Activated CD8-positive, alpha-beta memory T cell treated with anti-CD3 and anti-CD28 coated beads, Interleukin-2, amount 10 ng/mL, durations not matched to agents 7 days and 5 days (primary cell): Measurements from ENCODE around the gene MALRD1. TPM values are rescaled to one million over a fixed set of nuclear protein-coding genes. Genes with fewer than 3 reads are reported as not detected.

Experiments used
- ATAC-seq: fragments of 150-1000 bp; cut with Tn5 transposase; one replicate; pipeline ENCODE4 v1.10.0; 2021; ENCODE audit warnings: moderate library complexity
- CTCF ChIA-PET: fragments of 350-600 bp; sonication (Branson Sonifier 250); formaldehyde crosslinking; loops from one replicate; lab custom pipeline; 2021; ENCODE audit warnings: antibody characterized with exemption; lab: Charles Lee
- DNase-seq: peaks from one replicate; pipeline ENCODE4 v3.0.0-alpha.2; 2020
- H3K27ac Mint-ChIP-seq: one replicate; pipeline ENCODE4 v1.8.0; 2021; ENCODE audit warnings: mild to moderate bottlenecking, mixed read lengths
- H3K27me3 Mint-ChIP-seq: one replicate; pipeline ENCODE4 v1.8.0; 2021; ENCODE audit warnings: mixed read lengths
- H3K36me3 Mint-ChIP-seq: one replicate; pipeline ENCODE4 v1.8.0; 2021; ENCODE audit warnings: mild to moderate bottlenecking, mixed read lengths
- H3K4me1 Mint-ChIP-seq: one replicate; pipeline ENCODE4 v1.8.0; 2021; ENCODE audit warnings: mixed read lengths
- H3K4me3 Mint-ChIP-seq: one replicate; pipeline ENCODE4 v1.8.0; 2021; ENCODE audit warnings: mild to moderate bottlenecking, moderate library complexity, mixed read lengths
- H3K9me3 Mint-ChIP-seq: one replicate; pipeline ENCODE4 v1.8.0; 2022; ENCODE audit warnings: low read depth, mixed read lengths
- total RNA-seq, 2 experiments: library from RNA; stranded (reverse); gene quantifications; one replicate each; pipeline ENCODE4 v1.2.3, GENCODE V29; 2021

Gene MALRD1
- total RNA-seq, 2 experiments from 2014 or later = not detected

DNA sequence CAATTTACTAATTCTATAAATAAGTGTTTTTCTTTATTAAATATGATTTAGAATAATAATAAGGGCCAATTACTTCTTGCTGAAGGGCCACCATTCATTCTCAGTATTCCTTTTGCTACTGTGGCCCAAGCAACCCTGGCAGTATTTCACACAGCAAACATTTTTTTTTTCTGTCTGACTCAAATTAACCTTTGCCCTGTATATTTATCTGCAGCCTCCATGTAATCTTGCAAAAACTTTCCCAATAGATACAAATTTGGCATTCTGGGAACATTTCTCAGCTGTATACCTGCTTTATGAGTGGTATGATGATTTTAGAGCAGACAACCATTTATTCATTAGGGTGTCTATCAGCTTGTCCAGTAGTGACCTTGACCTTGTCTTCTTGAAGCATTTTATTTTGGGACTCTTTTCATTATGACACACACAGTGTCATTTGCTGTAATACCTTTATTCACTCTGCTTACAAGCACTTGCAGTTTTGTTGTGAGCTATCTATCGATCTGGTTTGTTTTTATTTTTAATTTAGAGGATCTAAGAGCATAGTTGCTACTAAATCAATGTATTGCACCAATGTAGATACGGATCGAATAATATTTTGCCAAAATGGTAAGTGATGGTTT lies 607.9 kb downstream of the MALRD1 start:
- no peaks in the 10 kb centered on the region for H3K36me3 Mint-ChIP-seq
- peaks cover 8% of the 10 kb centered on the region for H3K9me3 Mint-ChIP-seq
- no peak for DNase-seq
- no peak overlapping the region for H3K27ac Mint-ChIP-seq
- no peaks in the 10 kb centered on the region for H3K4me1 Mint-ChIP-seq
- H3K27me3 Mint-ChIP-seq = no peaks in the 10 kb centered on the region
- ATAC-seq = no peak
- H3K4me3 Mint-ChIP-seq = no peak overlapping the region
- CTCF ChIA-PET = no interaction called here

DNA sequence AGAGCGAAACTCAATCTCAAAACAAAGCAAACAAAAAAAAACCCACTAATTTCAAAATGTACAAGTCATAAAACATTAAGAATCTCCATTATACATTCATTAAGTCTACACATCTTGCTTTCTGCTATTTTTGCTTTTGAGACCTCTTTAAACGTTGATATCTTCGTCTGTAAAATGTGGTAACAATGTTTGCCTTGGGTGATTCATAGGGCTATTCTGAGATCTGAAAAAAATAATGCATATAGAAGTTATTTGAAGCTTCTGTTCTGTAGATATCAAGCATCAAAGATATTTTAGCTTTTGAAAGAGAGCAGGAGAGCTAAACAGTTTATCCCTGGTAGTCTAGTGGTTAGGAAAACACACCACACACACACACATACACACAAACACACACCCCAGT lies 609.5 kb downstream of the MALRD1 start:
- Mint-ChIP-seq H3K27ac (no peak overlapping the region), H3K9me3 (peaks cover 8% of the 10 kb centered on the region), H3K27me3 (no peaks in the 10 kb centered on the region), H3K4me1 (no peaks in the 10 kb centered on the region), H3K36me3 (no peaks in the 10 kb centered on the region), H3K4me3 (no peak overlapping the region)
- no peak for DNase-seq
- CTCF ChIA-PET = no interaction called here
- no peak for ATAC-seq

DNA sequence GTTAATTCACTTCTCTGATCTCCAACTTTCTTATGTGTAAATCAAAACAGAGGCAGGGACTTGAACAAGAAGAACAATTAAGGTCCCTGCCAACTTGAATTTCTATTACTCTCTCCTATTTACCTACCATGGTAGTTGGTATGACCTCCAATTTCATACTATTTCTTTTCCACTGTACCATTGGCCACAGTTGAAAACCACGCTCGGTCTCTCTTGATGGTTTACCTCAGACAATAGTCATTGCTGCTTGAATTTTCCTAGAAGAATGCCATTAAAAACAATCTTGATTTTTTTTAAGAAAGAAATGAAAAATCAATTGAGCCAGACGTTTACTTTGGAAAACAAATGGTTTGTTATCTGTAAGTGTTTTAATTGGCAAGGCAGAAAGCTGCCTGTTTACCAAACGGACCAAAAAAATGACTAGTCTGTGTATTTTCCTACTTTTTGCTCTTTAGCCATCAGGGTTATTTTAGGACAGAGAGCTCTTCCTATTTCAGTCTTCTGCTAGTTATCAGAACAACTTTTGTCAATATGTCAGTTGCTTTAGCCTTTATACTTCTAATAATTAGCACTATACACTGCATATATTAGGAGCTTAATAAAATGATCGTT lies 610.1 kb downstream of the MALRD1 start:
- no peak for ATAC-seq

DNA sequence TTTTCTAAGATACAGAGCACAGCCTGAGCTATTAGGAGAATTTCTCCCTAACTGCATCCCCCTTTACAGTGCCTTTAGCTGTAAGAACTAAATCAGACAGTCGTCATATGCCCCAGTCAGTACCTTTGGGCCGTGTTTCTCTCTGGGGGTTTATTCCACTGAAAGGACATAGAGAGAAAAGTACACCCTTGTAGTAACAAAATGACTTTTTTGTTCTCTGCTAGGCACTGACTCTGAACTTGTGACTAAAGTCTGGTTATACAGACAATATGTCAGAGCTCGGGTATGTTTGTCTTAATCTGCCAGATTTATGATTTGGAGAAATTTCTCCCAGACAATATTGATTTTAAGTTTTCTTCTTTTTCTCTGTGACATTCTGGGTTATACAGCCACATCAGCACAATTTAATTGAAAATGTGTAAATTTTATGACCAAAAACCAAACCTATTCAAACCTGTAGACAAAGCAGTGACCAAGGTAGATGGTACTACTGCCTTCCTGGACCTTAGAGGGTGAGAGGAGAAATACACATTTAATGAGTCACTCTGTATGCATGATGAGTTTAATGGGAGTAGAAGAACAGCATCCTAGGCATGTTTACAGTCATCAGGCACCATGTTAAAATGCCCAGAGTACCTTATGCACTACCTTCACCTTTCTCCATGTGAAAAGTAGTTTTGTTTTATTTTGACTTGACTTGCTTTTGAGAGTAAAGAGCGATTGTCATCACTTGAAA lies 611.5 kb downstream of the MALRD1 start:
- ATAC-seq (no peak), DNase-seq (no peak)
- no peaks in the 10 kb centered on the region for H3K4me1 Mint-ChIP-seq
- H3K36me3 Mint-ChIP-seq = no peaks in the 10 kb centered on the region
- no peak overlapping the region for H3K4me3 Mint-ChIP-seq
- CTCF ChIA-PET = no interaction called here
- peaks cover 8% of the 10 kb centered on the region for H3K9me3 Mint-ChIP-seq
- H3K27ac Mint-ChIP-seq = no peak overlapping the region
- no peaks in the 10 kb centered on the region for H3K27me3 Mint-ChIP-seq

More for the DNA sequence above, 610.1 kb downstream of the MALRD1 start:
- H3K36me3 Mint-ChIP-seq = no peaks in the 10 kb centered on the region
- no peak overlapping the region for H3K27ac Mint-ChIP-seq
- no peak for DNase-seq
- H3K27me3 Mint-ChIP-seq = no peaks in the 10 kb centered on the region
- H3K4me3 Mint-ChIP-seq = no peak overlapping the region
- peaks cover 8% of the 10 kb centered on the region for H3K9me3 Mint-ChIP-seq
- H3K4me1 Mint-ChIP-seq = no peaks in the 10 kb centered on the region
- CTCF ChIA-PET = no interaction called here

DNA sequence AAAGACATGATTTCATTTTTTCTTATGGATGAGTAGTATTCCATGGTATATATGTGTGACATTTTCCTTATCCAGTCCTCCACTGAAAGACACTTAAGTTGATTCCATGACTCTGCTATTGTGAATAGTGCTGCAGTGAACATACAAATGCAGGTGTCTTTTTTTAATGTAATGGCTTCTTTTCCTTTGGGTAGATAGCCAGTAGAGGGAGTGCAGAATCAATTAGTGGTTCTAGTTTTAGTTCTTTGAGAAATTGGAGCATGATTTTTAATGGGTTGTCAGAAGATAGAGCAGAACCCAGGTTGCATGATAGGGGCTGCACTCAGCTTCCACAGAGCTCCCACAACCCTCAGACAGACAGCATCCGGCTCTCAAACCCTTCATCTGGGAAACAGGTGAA lies 614.7 kb downstream of the MALRD1 start:
- CTCF ChIA-PET = no interaction called here
- Mint-ChIP-seq H3K27me3 (no peaks in the 10 kb centered on the region), H3K27ac (no peak overlapping the region), H3K4me1 (no peaks in the 10 kb centered on the region), H3K9me3 (peaks cover 17% of the 10 kb centered on the region), H3K4me3 (no peak overlapping the region), H3K36me3 (no peaks in the 10 kb centered on the region)
- DNase-seq (no peak), ATAC-seq (no peak)

DNA sequence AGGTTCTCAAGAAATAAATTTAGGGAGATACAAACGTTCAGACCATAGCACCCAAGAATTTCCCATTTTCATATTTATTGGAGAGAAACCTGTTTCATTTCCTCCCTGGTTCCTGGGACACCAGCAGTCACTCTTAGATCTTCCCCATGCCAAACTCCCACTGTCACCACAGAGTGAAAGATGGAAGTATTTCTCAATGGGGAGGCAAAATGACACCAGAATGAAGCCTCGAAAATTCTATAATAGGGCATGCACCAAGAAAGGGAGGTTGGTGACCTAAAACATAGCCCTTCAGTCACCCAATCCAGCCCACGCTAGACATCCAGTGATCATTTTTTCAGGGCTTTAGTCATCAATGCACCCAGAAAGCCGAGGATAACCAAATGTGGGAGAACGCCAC lies 619.5 kb downstream of the MALRD1 start:
- CTCF ChIA-PET = no interaction called here
- no peak overlapping the region for H3K27ac Mint-ChIP-seq
- H3K4me3 Mint-ChIP-seq = no peak overlapping the region
- no peaks in the 10 kb centered on the region for H3K36me3 Mint-ChIP-seq
- no peaks in the 10 kb centered on the region for H3K4me1 Mint-ChIP-seq
- peaks cover 21% of the 10 kb centered on the region for H3K9me3 Mint-ChIP-seq
- no peak for ATAC-seq
- H3K27me3 Mint-ChIP-seq = no peaks in the 10 kb centered on the region
- no peak for DNase-seq

DNA sequence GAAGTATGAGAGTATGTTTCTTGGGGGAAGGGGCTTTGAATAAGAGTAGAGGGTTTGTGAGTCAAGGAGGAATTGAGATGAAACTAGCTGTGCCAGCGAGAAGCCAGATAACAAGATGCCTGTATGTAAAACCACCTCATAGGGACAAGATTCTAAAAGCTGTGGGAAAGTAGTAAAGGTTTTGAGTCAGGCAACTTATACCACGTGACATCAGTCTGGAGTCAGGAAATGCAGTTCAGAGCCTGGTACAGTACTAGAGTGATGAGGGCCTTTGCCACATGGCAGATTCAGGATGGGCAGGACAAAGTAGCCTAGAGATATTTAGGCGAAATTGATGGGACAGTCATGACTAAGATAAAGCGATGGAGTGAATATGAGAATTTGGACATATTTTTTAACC lies 627.5 kb downstream of the MALRD1 start:
- H3K4me3 Mint-ChIP-seq = no peak overlapping the region
- no peaks in the 10 kb centered on the region for H3K36me3 Mint-ChIP-seq
- no peaks in the 10 kb centered on the region for H3K4me1 Mint-ChIP-seq
- no peak for ATAC-seq
- DNase-seq = no peak
- peaks cover 11% of the 10 kb centered on the region for H3K9me3 Mint-ChIP-seq
- H3K27me3 Mint-ChIP-seq = no peaks in the 10 kb centered on the region
- H3K27ac Mint-ChIP-seq = no peak overlapping the region
- CTCF ChIA-PET = no interaction called here

DNA sequence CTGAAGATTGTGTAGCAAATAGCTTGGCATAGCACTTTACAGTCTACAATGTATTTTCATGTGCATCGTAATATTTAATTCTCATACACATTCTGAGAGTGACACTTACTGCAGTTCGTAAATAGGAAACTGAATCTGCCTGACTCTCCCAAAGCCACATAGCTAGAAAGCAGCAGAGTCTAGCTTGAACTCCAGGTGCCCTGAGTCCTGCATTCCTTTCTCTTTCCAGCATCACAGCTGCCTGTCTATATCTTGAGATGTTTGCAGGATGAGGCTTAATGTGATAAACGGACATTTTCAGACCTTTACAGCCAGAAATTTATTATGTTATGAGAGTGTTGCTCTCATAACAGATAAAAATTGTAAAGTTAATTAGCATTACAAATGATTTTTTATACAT lies 634.8 kb downstream of the MALRD1 start:
- no peaks in the 10 kb centered on the region for H3K27me3 Mint-ChIP-seq
- peaks cover 7% of the 10 kb centered on the region for H3K9me3 Mint-ChIP-seq
- no peaks in the 10 kb centered on the region for H3K4me1 Mint-ChIP-seq
- ATAC-seq (no peak), DNase-seq (no peak)
- H3K27ac Mint-ChIP-seq = no peak overlapping the region
- CTCF ChIA-PET = no interaction called here
- no peak overlapping the region for H3K4me3 Mint-ChIP-seq
- H3K36me3 Mint-ChIP-seq = no peaks in the 10 kb centered on the region

DNA sequence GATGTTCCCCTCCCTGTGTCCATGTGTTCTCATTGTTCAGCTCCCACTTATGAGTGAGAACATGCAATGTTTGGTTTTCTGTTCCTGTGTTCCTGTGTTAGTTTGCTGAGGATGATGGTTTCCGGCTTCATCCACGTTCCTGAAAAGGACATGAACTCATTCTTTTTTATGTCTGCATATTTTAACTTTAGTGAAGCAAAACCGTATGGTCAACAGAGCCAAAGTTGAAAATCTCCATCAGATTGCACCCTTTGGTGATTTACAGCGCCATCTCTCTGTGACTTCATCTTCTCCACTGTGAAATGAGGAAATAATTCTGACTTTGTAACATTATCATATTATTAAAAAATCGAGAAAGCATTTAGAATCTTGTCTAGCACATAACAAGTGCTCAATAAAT lies 635.4 kb downstream of the MALRD1 start:
- Mint-ChIP-seq H3K4me1 (no peaks in the 10 kb centered on the region), H3K4me3 (no peak overlapping the region), H3K36me3 (no peaks in the 10 kb centered on the region), H3K27me3 (no peaks in the 10 kb centered on the region), H3K9me3 (peaks cover 7% of the 10 kb centered on the region), H3K27ac (no peak overlapping the region)
- DNase-seq (no peak), ATAC-seq (no peak)
- CTCF ChIA-PET = no interaction called here

DNA sequence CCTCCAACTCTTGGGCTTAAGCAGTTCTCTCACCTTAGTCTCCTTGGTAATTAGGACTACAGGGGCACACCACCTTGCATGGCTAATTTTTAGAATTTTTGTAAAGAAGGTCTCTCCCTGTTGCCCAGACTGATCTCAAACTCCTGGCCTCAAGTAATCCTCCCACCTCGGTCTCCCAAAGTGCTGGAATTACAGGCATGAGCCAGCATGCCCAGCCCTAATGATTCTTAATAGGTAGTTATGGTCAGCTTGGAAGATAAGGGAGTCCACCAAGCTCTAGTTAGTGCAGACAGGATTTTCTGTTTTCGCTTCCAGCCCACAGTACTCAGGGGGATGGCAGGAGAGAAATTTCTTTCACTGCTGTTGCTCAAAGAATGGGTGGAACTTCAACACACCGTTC lies 639.7 kb downstream of the MALRD1 start:
- H3K4me1 Mint-ChIP-seq = no peaks in the 10 kb centered on the region
- CTCF ChIA-PET = no interaction called here
- DNase-seq = no peak
- no peak overlapping the region for H3K27ac Mint-ChIP-seq
- no peaks in the 10 kb centered on the region for H3K27me3 Mint-ChIP-seq
- peaks cover 4% of the 10 kb centered on the region for H3K9me3 Mint-ChIP-seq
- H3K36me3 Mint-ChIP-seq = no peaks in the 10 kb centered on the region
- no peak overlapping the region for H3K4me3 Mint-ChIP-seq
- no peak for ATAC-seq

DNA sequence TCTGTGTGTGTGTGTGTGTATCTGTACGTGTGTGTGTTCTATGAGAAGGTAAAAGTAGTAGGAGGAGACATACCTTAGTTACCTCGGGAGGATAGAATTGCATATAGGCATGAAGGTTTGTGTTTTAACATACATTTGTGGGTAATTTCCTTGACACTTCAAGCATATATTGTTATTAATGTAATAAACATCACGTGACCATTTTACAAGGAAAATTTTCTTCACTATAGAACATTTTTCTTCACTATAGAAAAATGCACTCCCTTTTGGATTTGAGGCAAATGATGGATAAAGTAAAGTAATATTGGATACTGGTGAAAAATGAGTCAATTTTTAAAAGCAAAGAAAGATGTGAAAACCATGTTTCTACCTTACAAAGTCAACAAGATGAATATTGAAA lies 640.6 kb downstream of the MALRD1 start:
- H3K36me3 Mint-ChIP-seq = no peaks in the 10 kb centered on the region
- H3K4me3 Mint-ChIP-seq = no peak overlapping the region
- no peaks in the 10 kb centered on the region for H3K27me3 Mint-ChIP-seq
- no peaks in the 10 kb centered on the region for H3K4me1 Mint-ChIP-seq
- no peak overlapping the region for H3K27ac Mint-ChIP-seq
- ATAC-seq = no peak
- H3K9me3 Mint-ChIP-seq = peaks cover 4% of the 10 kb centered on the region
- DNase-seq = no peak
- CTCF ChIA-PET = no interaction called here

DNA sequence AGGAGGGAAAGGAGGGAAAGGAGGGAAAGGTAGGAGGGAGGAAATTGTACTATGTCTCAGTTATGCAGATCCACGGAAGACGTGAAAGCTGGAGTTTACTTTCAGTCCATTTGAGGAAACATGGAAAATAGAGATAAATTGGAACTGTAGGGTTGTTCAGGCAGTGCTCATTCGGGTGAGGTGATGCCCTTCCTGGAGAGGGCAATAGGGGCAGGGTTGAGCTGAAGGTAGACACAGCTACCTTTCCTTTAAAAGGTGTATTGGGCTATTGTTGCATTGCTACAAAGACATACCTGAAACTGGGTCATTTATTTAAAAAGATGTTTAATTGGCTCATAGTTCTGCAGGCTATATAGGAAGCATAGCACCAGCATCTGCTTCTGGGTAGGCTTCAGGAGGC lies 650.7 kb downstream of the MALRD1 start:
- CTCF ChIA-PET = no interaction called here
- Mint-ChIP-seq H3K36me3 (no peaks in the 10 kb centered on the region), H3K27ac (no peak overlapping the region), H3K27me3 (no peaks in the 10 kb centered on the region), H3K9me3 (peaks cover 11% of the 10 kb centered on the region), H3K4me1 (no peaks in the 10 kb centered on the region), H3K4me3 (no peak overlapping the region)
- no peak for ATAC-seq
- no peak for DNase-seq

DNA sequence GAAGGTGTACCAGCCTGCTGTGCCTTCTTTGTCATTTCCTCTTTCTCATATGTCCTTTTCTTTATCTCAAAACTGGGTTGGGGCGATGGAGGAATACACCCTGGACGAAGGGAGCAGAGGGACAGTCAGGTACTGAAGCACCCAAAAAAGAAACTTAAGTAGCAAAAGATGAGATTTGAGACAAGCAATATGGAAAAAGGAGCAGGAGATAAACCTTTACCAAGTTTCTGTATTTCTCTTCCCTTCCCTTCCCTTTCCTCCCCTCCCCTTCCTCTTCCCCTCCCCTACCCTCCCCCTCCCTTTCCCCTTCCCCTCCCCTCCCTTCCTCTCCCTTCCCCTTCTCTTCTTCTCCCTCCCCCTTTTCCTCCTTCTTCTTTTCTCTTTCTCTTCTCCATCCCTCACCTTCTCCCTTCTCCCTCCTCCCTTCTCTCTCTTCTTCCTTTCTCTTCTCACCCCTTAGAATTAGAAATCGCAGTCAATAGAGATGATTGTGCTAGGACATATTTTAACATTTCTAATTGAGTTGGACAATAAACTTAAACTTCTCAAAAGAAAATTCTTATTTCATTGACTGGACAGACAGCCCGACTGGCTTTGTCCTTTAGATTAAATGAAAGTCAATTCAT lies 652.9 kb downstream of the MALRD1 start:
- CTCF ChIA-PET = no interaction called here
- DNase-seq = no peak
- Mint-ChIP-seq H3K27ac (no peak overlapping the region), H3K4me3 (no peak overlapping the region), H3K4me1 (no peaks in the 10 kb centered on the region), H3K9me3 (peaks cover 11% of the 10 kb centered on the region), H3K36me3 (no peaks in the 10 kb centered on the region), H3K27me3 (no peaks in the 10 kb centered on the region)
- ATAC-seq = no peak

DNA sequence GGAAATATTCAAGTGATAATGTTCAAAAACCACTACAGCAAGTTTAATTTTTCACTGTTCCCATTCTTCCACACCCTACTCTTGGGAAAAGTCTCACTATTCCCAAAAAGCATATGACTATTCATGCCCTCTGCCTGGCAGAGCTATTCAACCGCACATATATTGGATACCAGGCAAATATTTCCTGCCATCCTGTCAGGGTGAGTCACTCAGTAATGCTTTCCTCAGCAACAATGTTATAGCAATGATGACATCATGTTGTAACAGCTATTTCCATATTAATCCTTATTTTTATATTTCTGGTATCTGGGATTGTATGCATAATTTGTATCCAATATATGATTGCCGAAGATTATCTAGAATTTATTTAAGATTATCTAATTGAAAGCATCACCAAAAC lies 653.6 kb downstream of the MALRD1 start:
- H3K4me3 Mint-ChIP-seq = no peak overlapping the region
- H3K27ac Mint-ChIP-seq = no peak overlapping the region
- no peak for ATAC-seq
- CTCF ChIA-PET = no interaction called here
- H3K27me3 Mint-ChIP-seq = no peaks in the 10 kb centered on the region
- no peaks in the 10 kb centered on the region for H3K36me3 Mint-ChIP-seq
- no peak for DNase-seq
- H3K9me3 Mint-ChIP-seq = peaks cover 15% of the 10 kb centered on the region
- no peaks in the 10 kb centered on the region for H3K4me1 Mint-ChIP-seq
